IPS-18c (cell line): ENCODE results near the gene KCTD1.

ENCODE experiments used
- H3K4me3 ChIP-seq: 2 replicates; pipeline ENCODE4 v1.7.0; 2013; ENCODE audit warnings: low read depth, mild to moderate bottlenecking, low read length, moderate library complexity; ENCODE audit not compliant: insufficient read depth
- H3K9me3 ChIP-seq: one replicate; pipeline ENCODE4 v1.6.1; 2013; ENCODE audit warnings: mild to moderate bottlenecking, low read length, moderate library complexity; ENCODE audit not compliant: control insufficient read depth, insufficient read depth

KCTD1 gene

GRCh38 chr18:26406324-26406723, 142.0 kb downstream of the KCTD1 start:
- Histone ChIP-seq H3K4me3 (no peak overlapping the region), H3K9me3 (no peaks in the 10 kb centered on the region)

- Histone ChIP-seq H3K4me3 (no peak overlapping the region), H3K9me3 (no peaks in the 10 kb centered on the region)
Observed at GRCh38 chr18:26405190-26405801, 143.1 kb downstream of the KCTD1 start.
